IMR-90 (cell line): ENCODE measurements around the gene MLXIPL.

Experiments
- BHLHE40 ChIP-seq: fragments of 150-350 bp; IDR thresholded peaks from 2 replicates; pipeline ENCODE4 v1.6.1; 2016; ENCODE audit warnings: mild to moderate bottlenecking, low read depth, low read length
- MAZ ChIP-seq: IDR thresholded peaks from 2 replicates; pipeline ENCODE4 v1.6.1; 2012; ENCODE audit warnings: low read depth, mild to moderate bottlenecking, low read length, improper control_type of control experiment, moderate library complexity, borderline replicate concordance
- MXI1 ChIP-seq: IDR thresholded peaks from 2 replicates; pipeline ENCODE4 v1.6.1; 2012; ENCODE audit warnings: low read depth, mild to moderate bottlenecking, low read length, moderate library complexity, borderline replicate concordance
- NFE2L2 ChIP-seq: fragments of 150-350 bp; IDR thresholded peaks from 2 replicates; pipeline ENCODE4 v1.6.1; 2016; ENCODE audit warnings: low read depth, mild to moderate bottlenecking, low read length
- POLR2A ChIP-seq: IDR thresholded peaks from 2 replicates; pipeline ENCODE4 v1.6.1; 2012; ENCODE audit warnings: mild to moderate bottlenecking, low read depth, low read length
- RCOR1 ChIP-seq: IDR thresholded peaks from 2 replicates; pipeline ENCODE4 v1.6.1; 2012; ENCODE audit warnings: mild to moderate bottlenecking, low read length, improper control_type of control experiment; ENCODE audit not compliant: insufficient replicate concordance
- RFX5 ChIP-seq: IDR thresholded peaks from 2 replicates; pipeline ENCODE4 v1.8.0; 2012; ENCODE audit warnings: low read depth, mild to moderate bottlenecking, low read length, moderate library complexity
- SMC3 ChIP-seq: fragments of 150-350 bp; IDR thresholded peaks from 2 replicates; pipeline ENCODE4 v1.6.1; 2016; ENCODE audit warnings: low read depth, mild to moderate bottlenecking, antibody characterized with exemption, low read length, moderate library complexity
- TF ChIP-seq, protein P1 (sequence below): conservative IDR thresholded peaks from 2 replicates; pipeline ENCODE4 v1.5.1; 2012; ENCODE audit warnings: mild to moderate bottlenecking, low read depth, low read length, improper control_type of control experiment

- TF ChIP-seq, protein P1, sequence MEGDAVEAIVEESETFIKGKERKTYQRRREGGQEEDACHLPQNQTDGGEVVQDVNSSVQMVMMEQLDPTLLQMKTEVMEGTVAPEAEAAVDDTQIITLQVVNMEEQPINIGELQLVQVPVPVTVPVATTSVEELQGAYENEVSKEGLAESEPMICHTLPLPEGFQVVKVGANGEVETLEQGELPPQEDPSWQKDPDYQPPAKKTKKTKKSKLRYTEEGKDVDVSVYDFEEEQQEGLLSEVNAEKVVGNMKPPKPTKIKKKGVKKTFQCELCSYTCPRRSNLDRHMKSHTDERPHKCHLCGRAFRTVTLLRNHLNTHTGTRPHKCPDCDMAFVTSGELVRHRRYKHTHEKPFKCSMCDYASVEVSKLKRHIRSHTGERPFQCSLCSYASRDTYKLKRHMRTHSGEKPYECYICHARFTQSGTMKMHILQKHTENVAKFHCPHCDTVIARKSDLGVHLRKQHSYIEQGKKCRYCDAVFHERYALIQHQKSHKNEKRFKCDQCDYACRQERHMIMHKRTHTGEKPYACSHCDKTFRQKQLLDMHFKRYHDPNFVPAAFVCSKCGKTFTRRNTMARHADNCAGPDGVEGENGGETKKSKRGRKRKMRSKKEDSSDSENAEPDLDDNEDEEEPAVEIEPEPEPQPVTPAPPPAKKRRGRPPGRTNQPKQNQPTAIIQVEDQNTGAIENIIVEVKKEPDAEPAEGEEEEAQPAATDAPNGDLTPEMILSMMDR, result no peak
- no peak for TF ChIP-seq POLR2A
- TF ChIP-seq BHLHE40, result no peak
- no peak for TF ChIP-seq RFX5
- no peak for TF ChIP-seq RCOR1
- no peak for TF ChIP-seq MXI1
- no peak for TF ChIP-seq NFE2L2
- TF ChIP-seq MAZ, result no peak
- TF ChIP-seq SMC3, result no peak
These were observed 38.7 kb upstream of the MLXIPL start for GRCh38 chr7:73663033-73663432.
